LNCAP (cell line): Measurements from ENCODE around the gene DCTN4.

Experiments
- CTCF ChIP-seq: fragments of 450-650 bp; IDR thresholded peaks from 2 replicates; pipeline ENCODE4 v1.5.1; 2017; ENCODE audit warnings: mild to moderate bottlenecking

The DCTN4 gene

DNA sequence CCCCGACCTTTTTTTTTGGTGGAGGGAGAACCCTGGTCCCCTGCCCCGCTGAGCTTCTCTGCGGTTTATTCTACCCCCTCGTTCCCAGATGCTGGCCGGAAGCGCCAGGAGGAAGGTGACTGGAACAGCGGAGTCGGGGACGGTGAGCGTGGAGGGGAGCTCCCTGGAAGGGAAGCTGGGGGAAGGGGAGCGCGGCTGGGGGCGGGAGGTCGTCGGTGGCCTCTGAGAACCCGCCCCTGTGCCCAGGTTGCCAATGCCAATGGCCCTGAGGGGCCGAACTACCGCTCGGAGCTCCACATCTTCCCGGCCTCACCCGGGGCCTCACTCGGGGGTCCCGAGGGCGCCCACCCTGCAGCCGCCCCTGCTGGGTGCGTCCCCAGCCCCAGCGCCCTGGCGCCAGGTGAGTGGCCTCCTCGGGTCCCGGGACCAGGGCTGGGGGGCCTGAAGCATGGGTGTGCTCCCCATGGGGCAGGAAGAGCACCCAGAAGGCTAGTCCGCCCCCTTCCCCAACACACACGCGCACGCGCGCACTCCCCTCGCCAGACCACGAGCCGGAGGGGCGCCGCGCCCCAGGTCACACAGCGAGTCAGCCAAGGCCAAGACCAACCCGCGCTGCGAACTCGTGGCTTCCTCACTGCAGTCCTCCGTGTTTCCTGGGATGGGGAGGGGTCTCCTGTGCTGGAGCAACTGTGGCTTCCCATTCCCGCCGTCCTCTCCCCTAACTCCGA, 87.1 kb downstream of the DCTN4 start:
- no peak for TF ChIP-seq CTCF

- no peak for TF ChIP-seq CTCF
Observed at GRCh38 chr5:150670948-150671310, 87.9 kb downstream of the DCTN4 start.

DNA sequence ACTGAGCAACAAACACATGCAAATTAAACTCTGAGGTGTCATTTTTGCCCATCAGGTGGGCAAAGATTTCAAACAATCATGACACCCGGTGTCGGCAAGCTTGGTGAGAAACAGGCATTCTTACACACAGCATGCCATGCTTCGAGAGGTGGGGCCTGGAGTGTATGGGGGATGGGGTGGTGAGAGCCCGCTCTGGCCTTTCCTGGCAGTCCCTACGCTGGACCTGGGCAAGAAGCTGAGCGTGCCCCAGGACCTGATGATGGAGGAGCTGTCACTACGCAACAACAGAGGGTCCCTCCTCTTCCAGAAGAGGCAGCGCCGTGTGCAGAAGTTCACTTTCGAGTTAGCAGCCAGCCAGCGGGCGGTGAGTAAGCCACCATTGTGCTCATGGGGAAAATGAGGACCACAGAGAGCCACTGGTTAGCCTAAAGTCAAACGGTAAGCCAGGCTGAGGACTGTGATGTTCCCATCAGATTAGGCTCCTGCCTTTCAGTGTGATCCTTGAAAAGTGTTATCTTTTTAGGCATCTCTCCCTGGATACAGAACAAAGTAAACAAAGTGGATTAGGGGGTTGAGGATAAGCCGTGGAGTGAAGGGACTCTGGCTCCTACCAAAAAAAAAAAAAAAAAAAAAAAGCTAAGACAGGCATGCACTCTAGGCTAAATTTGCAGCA, 88.4 kb downstream of the DCTN4 start:
- TF ChIP-seq CTCF, result no peak

DNA sequence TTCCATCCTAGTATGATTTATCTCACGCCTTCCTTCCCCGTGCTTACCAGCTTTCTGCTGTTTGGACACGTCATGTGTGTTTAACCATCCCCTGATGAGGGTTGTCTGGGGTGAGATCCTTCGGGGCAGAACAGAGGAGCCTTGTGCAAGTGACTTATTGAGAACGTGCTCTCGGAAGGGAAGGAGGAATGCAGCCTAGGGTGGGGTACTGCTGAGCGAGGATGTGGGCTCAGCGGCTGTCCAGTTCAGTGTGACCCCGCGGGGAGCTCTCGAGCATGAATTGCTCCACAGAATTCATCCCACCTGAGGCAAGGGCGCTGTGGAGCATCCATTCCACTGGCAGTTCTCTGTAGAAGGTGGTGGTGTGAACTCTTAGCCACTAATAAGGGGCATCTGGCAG, 93.8 kb downstream of the DCTN4 start:
- TF ChIP-seq CTCF, result no peak

- no peak for TF ChIP-seq CTCF
Observed at GRCh38 chr5:150663936-150664335, 94.9 kb downstream of the DCTN4 start.

DNA sequence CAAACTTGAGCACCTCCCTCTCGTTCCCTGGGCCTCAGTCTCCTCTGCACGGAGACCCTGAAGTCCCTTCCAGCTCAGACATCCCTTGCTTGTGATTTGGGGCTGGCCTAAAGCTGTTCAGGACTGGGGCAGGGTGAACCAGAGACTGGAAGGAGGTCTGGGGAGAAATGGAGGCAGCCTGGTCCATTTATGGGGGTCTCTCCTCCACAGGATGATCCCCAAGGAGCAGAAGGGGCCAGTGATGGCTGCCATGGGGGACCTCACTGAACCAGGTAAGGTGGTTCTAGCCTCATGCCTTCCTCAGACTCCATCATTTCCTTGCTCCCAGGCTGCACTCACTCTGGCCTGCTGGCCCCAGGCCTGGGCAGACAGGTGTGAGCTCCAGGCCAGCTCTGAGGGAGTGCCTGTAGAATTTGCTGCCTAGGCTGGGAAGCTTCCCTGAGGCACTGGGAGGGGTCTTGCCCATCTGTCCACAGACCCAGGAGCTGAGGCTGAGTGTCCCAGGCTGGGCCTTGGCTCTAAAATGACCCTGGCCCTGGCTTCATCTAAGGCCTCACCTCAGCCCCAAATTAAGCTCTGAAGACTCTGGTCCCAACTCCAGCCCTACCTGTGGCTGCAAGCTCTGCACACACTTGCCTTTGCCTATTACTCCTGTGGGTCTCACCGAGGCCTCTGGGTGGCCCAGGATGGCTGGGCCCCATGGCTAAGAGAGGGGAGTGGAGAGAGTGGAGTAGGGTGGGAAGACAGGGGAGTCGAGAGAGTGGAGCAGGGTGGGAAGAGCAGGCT, 95.9 kb downstream of the DCTN4 start:
- no peak for TF ChIP-seq CTCF

- no peak for TF ChIP-seq CTCF
Observed at GRCh38 chr5:150661821-150662596, 96.8 kb downstream of the DCTN4 start.
